ENCODE results near the gene ZNF571.
A peak's percentile ranks its signal among the peaks of the same experiment; 100 is the strongest.

Gene ZNF571

GRCh38 chr19:37564624-37565369, 29.8 kb downstream of the ZNF571 start:
- H3K36me3 ChIP-seq (ENCODE audit: control insufficient read depth in 1 of 2, insufficient read depth in 2 of 2, low read depth in 1 of 2, low read length in 2 of 2) = peaks cover 3 to 25% of the 10 kb centered on the region in 2 experiments
- peaks cover 3% of the 10 kb centered on the region for H3K79me1 ChIP-seq (replicated peaks; ENCODE audit: low read length, poor library complexity, severe bottlenecking)
- no peak overlapping the region for H2BK5ac ChIP-seq (ENCODE audit: low read depth, low read length, poor library complexity, severe bottlenecking)
- no peak overlapping the region for H3K14ac ChIP-seq (ENCODE audit: low read length in 2 of 2)
- H4K91ac ChIP-seq (ENCODE audit: low read length) = no peak overlapping the region
- no peak overlapping the region for H3K4ac ChIP-seq (ENCODE audit: low read depth in 1 of 2, low read length in 2 of 2)
- H4K8ac ChIP-seq (ENCODE audit: low read length) = no peak overlapping the region
- DNase-seq = peak; percentile 4
- H3K23ac ChIP-seq (ENCODE audit: low read length in 2 of 2) = no peak overlapping the region
- no peak overlapping the region for H2BK12ac ChIP-seq (ENCODE audit: low read length in 2 of 2)
- no peak overlapping the region for H2AFZ ChIP-seq (ENCODE audit: low read depth, low read length)
- no peak overlapping the region for H3K9ac ChIP-seq (ENCODE audit: low read length)
- no peak overlapping the region for H3K4me2 ChIP-seq (ENCODE audit: low read length, poor library complexity, severe bottlenecking)
- peak overlapping the region in 1 of 2 experiments; percentile 31 for H3K4me3 ChIP-seq (ENCODE audit: insufficient read depth in 1 of 2, low read depth in 1 of 2, low read length in 2 of 2)
- H2BK120ac ChIP-seq (ENCODE audit: low read depth, low read length) = no peak overlapping the region
- no peak overlapping the region for H2AK5ac ChIP-seq (ENCODE audit: low read length, severe bottlenecking)
- H3K4me1 ChIP-seq (ENCODE audit: control insufficient read depth, insufficient read depth, low read depth, low read length) = no peaks in the 10 kb centered on the region
- H2BK15ac ChIP-seq (ENCODE audit: low read depth, poor library complexity, severe bottlenecking) = no peak overlapping the region
- H3K27me3 ChIP-seq (ENCODE audit: control insufficient read depth in 1 of 2, insufficient read depth in 1 of 2, low read length in 2 of 2) = no peaks in the 10 kb centered on the region
- WGBS = 68% methylated on average over 5 of the region's 7 CpGs
- no peak overlapping the region for H3K27ac ChIP-seq (ENCODE audit: low read length, poor library complexity, severe bottlenecking)
- no peak overlapping the region for H3K18ac ChIP-seq (ENCODE audit: low read depth in 1 of 2, low read length in 2 of 2)
- H3K9me3 ChIP-seq (ENCODE audit: control insufficient read depth, low read length) = peaks cover 6% of the 10 kb centered on the region

- Histone ChIP-seq H3K23ac (ENCODE audit: low read length in 2 of 2) (no peak overlapping the region), H3K9me3 (ENCODE audit: control insufficient read depth, low read length) (peaks cover 19% of the 10 kb centered on the region), H3K18ac (ENCODE audit: low read depth in 1 of 2, low read length in 2 of 2) (no peak overlapping the region), H2AK5ac (ENCODE audit: low read length, severe bottlenecking) (no peak overlapping the region), H3K36me3 (ENCODE audit: control insufficient read depth in 1 of 2, insufficient read depth in 2 of 2, low read depth in 1 of 2, low read length in 2 of 2) (peaks cover 0 to 25% of the 10 kb centered on the region in 2 experiments), H4K91ac (ENCODE audit: low read length) (no peak overlapping the region), H2BK5ac (ENCODE audit: low read depth, low read length, poor library complexity, severe bottlenecking) (no peak overlapping the region), H4K8ac (ENCODE audit: low read length) (no peak overlapping the region), H3K4ac (ENCODE audit: low read depth in 1 of 2, low read length in 2 of 2) (no peak overlapping the region), H3K4me3 (ENCODE audit: insufficient read depth in 1 of 2, low read depth in 1 of 2, low read length in 2 of 2) (peak overlapping the region in 1 of 2 experiments; percentile 31), H3K14ac (ENCODE audit: low read length in 2 of 2) (no peak overlapping the region), H2AFZ (ENCODE audit: low read depth, low read length) (no peak overlapping the region), H2BK15ac (ENCODE audit: low read depth, poor library complexity, severe bottlenecking) (no peak overlapping the region), H3K4me1 (ENCODE audit: control insufficient read depth, insufficient read depth, low read depth, low read length) (no peaks in the 10 kb centered on the region), H3K9ac (ENCODE audit: low read length) (no peak overlapping the region), H2BK12ac (ENCODE audit: low read length in 2 of 2) (no peak overlapping the region), H2BK120ac (ENCODE audit: low read depth, low read length) (no peak overlapping the region), H3K27ac (ENCODE audit: low read length, poor library complexity, severe bottlenecking) (no peak overlapping the region), H3K4me2 (ENCODE audit: low read length, poor library complexity, severe bottlenecking) (no peak overlapping the region), H3K27me3 (ENCODE audit: control insufficient read depth in 1 of 2, insufficient read depth in 1 of 2, low read length in 2 of 2) (no peaks in the 10 kb centered on the region), H3K79me1 (replicated peaks; ENCODE audit: low read length, poor library complexity, severe bottlenecking) (peaks cover 1% of the 10 kb centered on the region)
- no CpG with 5 or more reads among the region's 3 CpGs for WGBS
- no peak for DNase-seq
Observed at GRCh38 chr19:37563518-37563917, 31.1 kb downstream of the ZNF571 start.

GRCh38 chr19:37551129-37551993, 43.2 kb downstream of the ZNF571 start:
- WGBS = 93% methylated on average over 64 of the region's 65 CpGs

GRCh38 chr19:37537391-37537947, 57.1 kb downstream of the ZNF571 start:
- Histone ChIP-seq H2BK120ac (ENCODE audit: low read depth, low read length) (no peak overlapping the region), H3K9me3 (ENCODE audit: control insufficient read depth, low read length) (peaks cover 74% of the 10 kb centered on the region), H3K27ac (ENCODE audit: low read length, poor library complexity, severe bottlenecking) (no peak overlapping the region), H3K4me2 (ENCODE audit: low read length, poor library complexity, severe bottlenecking) (no peak overlapping the region), H2BK12ac (ENCODE audit: low read length in 2 of 2) (no peak overlapping the region), H3K4me3 (ENCODE audit: insufficient read depth in 1 of 2, low read depth in 1 of 2, low read length in 2 of 2) (peak overlapping the region in 1 of 2 experiments; percentile 30), H3K4me1 (ENCODE audit: control insufficient read depth, insufficient read depth, low read depth, low read length) (no peaks in the 10 kb centered on the region), H4K8ac (ENCODE audit: low read length) (no peak overlapping the region), H4K91ac (ENCODE audit: low read length) (no peak overlapping the region), H3K18ac (ENCODE audit: low read depth in 1 of 2, low read length in 2 of 2) (no peak overlapping the region), H3K79me1 (replicated peaks; ENCODE audit: low read length, poor library complexity, severe bottlenecking) (no peaks in the 10 kb centered on the region), H2BK15ac (ENCODE audit: low read depth, poor library complexity, severe bottlenecking) (no peak overlapping the region), H3K9ac (ENCODE audit: low read length) (no peak overlapping the region), H3K4ac (ENCODE audit: low read depth in 1 of 2, low read length in 2 of 2) (no peak overlapping the region), H2AK5ac (ENCODE audit: low read length, severe bottlenecking) (no peak overlapping the region), H3K36me3 (ENCODE audit: control insufficient read depth in 1 of 2, insufficient read depth in 2 of 2, low read depth in 1 of 2, low read length in 2 of 2) (peaks cover 9 to 35% of the 10 kb centered on the region in 2 experiments), H2AFZ (ENCODE audit: low read depth, low read length) (no peak overlapping the region), H3K27me3 (ENCODE audit: control insufficient read depth in 1 of 2, insufficient read depth in 1 of 2, low read length in 2 of 2) (no peaks in the 10 kb centered on the region), H3K23ac (ENCODE audit: low read length in 2 of 2) (no peak overlapping the region), H3K14ac (ENCODE audit: low read length in 2 of 2) (no peak overlapping the region), H2BK5ac (ENCODE audit: low read depth, low read length, poor library complexity, severe bottlenecking) (no peak overlapping the region)
- 96% methylated on average over 7 of the region's 7 CpGs for whole genome bisulfite sequencing
- peak; percentile 21 for DNase-seq

More at GRCh38 chr19:37551129-37551993, 43.2 kb downstream of the ZNF571 start:
- Histone ChIP-seq H3K4me2 (ENCODE audit: low read length, poor library complexity, severe bottlenecking) (no peak overlapping the region), H2BK120ac (ENCODE audit: low read depth, low read length) (no peak overlapping the region), H3K4ac (ENCODE audit: low read depth in 1 of 2, low read length in 2 of 2) (no peak overlapping the region), H3K27ac (ENCODE audit: low read length, poor library complexity, severe bottlenecking) (no peak overlapping the region), H4K91ac (ENCODE audit: low read length) (no peak overlapping the region), H3K79me1 (replicated peaks; ENCODE audit: low read length, poor library complexity, severe bottlenecking) (no peaks in the 10 kb centered on the region), H2AFZ (ENCODE audit: low read depth, low read length) (no peak overlapping the region), H2BK12ac (ENCODE audit: low read length in 2 of 2) (no peak overlapping the region), H3K27me3 (ENCODE audit: control insufficient read depth in 1 of 2, insufficient read depth in 1 of 2, low read length in 2 of 2) (no peaks in the 10 kb centered on the region), H3K9me3 (ENCODE audit: control insufficient read depth, low read length) (peaks cover 91% of the 10 kb centered on the region), H2AK5ac (ENCODE audit: low read length, severe bottlenecking) (no peak overlapping the region), H3K18ac (ENCODE audit: low read depth in 1 of 2, low read length in 2 of 2) (no peak overlapping the region), H3K4me3 (ENCODE audit: insufficient read depth in 1 of 2, low read depth in 1 of 2, low read length in 2 of 2) (peak overlapping the region; percentile 45 to 65), H3K23ac (ENCODE audit: low read length in 2 of 2) (no peak overlapping the region), H3K4me1 (ENCODE audit: control insufficient read depth, insufficient read depth, low read depth, low read length) (no peaks in the 10 kb centered on the region), H2BK5ac (ENCODE audit: low read depth, low read length, poor library complexity, severe bottlenecking) (no peak overlapping the region), H2BK15ac (ENCODE audit: low read depth, poor library complexity, severe bottlenecking) (no peak overlapping the region), H3K36me3 (ENCODE audit: control insufficient read depth in 1 of 2, insufficient read depth in 2 of 2, low read depth in 1 of 2, low read length in 2 of 2) (peaks cover 0 to 8% of the 10 kb centered on the region in 2 experiments), H3K9ac (ENCODE audit: low read length) (peak overlapping the region; percentile 87), H4K8ac (ENCODE audit: low read length) (no peak overlapping the region), H3K14ac (ENCODE audit: low read length in 2 of 2) (no peak overlapping the region)
- DNase-seq = no peak
